ENCODE results near the gene USP7. TPM values are rescaled to one million over a fixed set of nuclear protein-coding genes. Genes with fewer than 3 reads are reported as not detected.

USP7 gene
- polyA plus RNA-seq, 1 of the 3 experiments (the other 2 are of a cell fraction): 8.6 TPM

GRCh38 chr16:8866118-8866883 lies 97.4 kb downstream of the USP7 start:
- Histone ChIP-seq H4K20me1 (ENCODE audit: insufficient read depth) (peaks cover 50% of the 10 kb centered on the region), H3K9me3 (no peaks in the 10 kb centered on the region), H3K9me2 (no peaks in the 10 kb centered on the region), H3K9ac (peak overlapping the region; percentile 88; the same call in 1 of the 2 replicates), H3K79me2 (ENCODE audit: insufficient read depth) (peaks cover 69% of the 10 kb centered on the region), H3K4me1 (ENCODE audit: control insufficient read depth in 1 of 2, insufficient read depth in 2 of 2, low read depth in 1 of 2, low read length in 1 of 2) (peaks cover 33 to 35% of the 10 kb centered on the region in 2 experiments; a peak in 2 of 4 replicates), H2AFZ (ENCODE audit: low read depth) (no peak overlapping the region), H3K27ac (ENCODE audit: low read depth in 2 of 2, low read length in 1 of 2) (no peak overlapping the region; a peak in 1 of 4 replicates), H3K36me3 (replicated peaks in 1 of 2; ENCODE audit: control insufficient read depth in 1 of 2, insufficient read depth in 2 of 2, low read length in 1 of 2) (no peaks in the 10 kb centered on the region), H3K4me2 (peak overlapping the region; percentile 100), H3K4me3 (ENCODE audit: low read depth in 2 of 2, low read length in 1 of 2) (peak overlapping the region; percentile 62 to 81), H3F3A (replicated peaks; ENCODE audit: insufficient read depth) (peaks cover 4% of the 10 kb centered on the region), H3K27me3 (ENCODE audit: insufficient read depth) (no peaks in the 10 kb centered on the region)
- 58% methylated on average over 26 of the region's 30 CpGs for WGBS (ENCODE audit: low lambda C conversion rate)
- TF ChIP-seq USF2 (IDR thresholded peaks at IDR 0.05; ENCODE audit: borderline replicate concordance, low read depth, low read length) (peak; percentile 28; the same call in 1 of the 2 replicates), REST (IDR thresholded peaks at IDR 0.05; ENCODE audit: low read depth, low read length) (no peak), FOSL2 (IDR thresholded peaks at IDR 0.05; ENCODE audit: borderline replicate concordance, low read depth) (no peak), RCOR1 (IDR thresholded peaks at IDR 0.05; ENCODE audit: low read length) (no peak), USF1 (IDR thresholded peaks at IDR 0.05; ENCODE audit: borderline replicate concordance, low read depth) (no peak), RAD21 (IDR thresholded peaks at IDR 0.05; ENCODE audit: low read length) (no peak), CHD2 (IDR thresholded peaks at IDR 0.05; ENCODE audit: low read length, partially characterized antibody) (peak; percentile 23), MEF2A (IDR thresholded peaks at IDR 0.05; ENCODE audit: borderline replicate concordance, low read depth) (no peak), POLR2AphosphoS5 (IDR thresholded peaks at IDR 0.05; ENCODE audit: low read depth, low read length) (no peak), ELF1 (IDR thresholded peaks at IDR 0.05) (no peak), TAF1 (IDR thresholded peaks at IDR 0.05; ENCODE audit: borderline replicate concordance, low read depth, low read length) (no peak), CTCF (IDR thresholded peaks at IDR 0.05) (no peak), NFIC (IDR thresholded peaks at IDR 0.05; ENCODE audit: borderline replicate concordance) (no peak), GATA2 (CRISPR knock-in tag; IDR thresholded peaks at IDR 0.05) (no peak), MXI1 (IDR thresholded peaks at IDR 0.05; ENCODE audit: low read depth, low read length) (peak; percentile 91), MAX (IDR thresholded peaks at IDR 0.05; ENCODE audit: low read depth) (no peak), ZBTB33 (IDR thresholded peaks at IDR 0.05; ENCODE audit: borderline replicate concordance, low read depth) (no peak)
- CTCF ChIA-PET: interaction anchor here (0.9 kb wide), 1 partner anchor 12 kb away, joined by 3 read pairs; no protein-coding TSS in a partner anchor
- POLR2A ChIA-PET: no interaction called here
- peak; percentile 67 for DNase-seq
